HepG2 (cell line): ENCODE measurements around the gene ELP2.

ENCODE experiments used
- CTCF ChIP-seq: sonication (generic); formaldehyde crosslinking; IDR thresholded peaks from 2 replicates; pipeline ENCODE4 v1.5.0; 2020; ENCODE audit warnings: mild to moderate bottlenecking, missing genetic modification reagents, moderate library complexity
- NR2F1 ChIP-seq, 2 experiments: fragments of 450-650 bp in 1 of 2; formaldehyde crosslinking in 1 of 2; IDR thresholded peaks; 2 replicates each; pipeline versions ENCODE4 v1.5.0 to v1.6.1; 2016 to 2020; ENCODE audit warnings: mild to moderate bottlenecking in 1 of 2, missing compliant biosample characterization in 1 of 2, missing genetic modification reagents in 1 of 2, moderate library complexity in 1 of 2
- ZNF263 ChIP-seq: sonication (generic); formaldehyde crosslinking; IDR thresholded peaks from 2 replicates; pipeline ENCODE4 v1.4.0; 2020; ENCODE audit warnings: missing genetic modification reagents
- ZNF281 ChIP-seq: sonication (generic); formaldehyde crosslinking; IDR thresholded peaks from 2 replicates; pipeline ENCODE4 v1.4.0; 2020; ENCODE audit warnings: missing genetic modification reagents, borderline replicate concordance

- TF ChIP-seq CTCF (CRISPR knock-in tag) (no peak), ZNF263 (no peak), NR2F1 (CRISPR knock-in tag; IDR thresholded peaks at IDR 0.05) (no peak), ZNF281 (CRISPR knock-in tag) (no peak)
Observed at GRCh38 chr18:36160959-36161371, 31.3 kb downstream of the ELP2 start.
